ENCODE data around the gene MTRR.

The MTRR gene

DNA sequence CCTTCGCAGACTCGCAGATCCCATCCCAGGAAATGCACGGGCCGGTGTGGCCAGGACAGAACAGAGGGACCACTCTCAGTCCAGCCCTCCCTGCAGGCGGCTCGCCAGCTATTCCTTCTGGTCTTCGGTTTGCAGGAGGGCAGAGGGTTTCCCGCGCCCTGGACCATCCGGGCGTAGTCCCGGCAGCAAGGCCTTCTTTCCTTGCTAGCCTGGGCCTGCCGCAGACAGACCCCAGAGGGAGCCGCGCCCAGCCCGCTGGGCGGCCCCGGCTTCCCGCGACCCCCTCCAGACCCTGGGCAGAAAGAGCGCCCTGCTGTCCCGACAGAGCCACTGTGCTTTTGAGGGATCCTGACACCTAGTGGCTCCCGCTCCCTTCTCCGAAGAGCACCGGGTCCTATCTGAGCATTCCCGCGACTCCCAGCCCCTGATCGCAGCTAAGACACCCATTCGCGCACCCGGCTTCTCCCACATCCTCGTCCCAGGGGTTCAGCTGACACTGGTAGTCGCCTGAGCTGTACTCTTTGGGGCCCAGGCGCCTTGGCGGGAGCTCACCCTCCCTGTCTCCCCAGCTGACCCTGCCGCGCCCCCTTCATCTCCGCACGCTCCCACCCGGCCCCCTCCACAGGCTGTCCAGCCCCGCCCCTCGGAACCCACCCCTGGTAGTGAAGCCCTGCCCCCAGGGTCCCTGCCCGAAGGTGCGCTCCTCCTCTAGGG is 19.1 kb upstream of the MTRR start:
- Mint-ChIP-seq H3K4me1 (peaks cover 14 to 27% of the 10 kb centered on the region in 2 donors), H3K9me3 (peaks cover 6 to 12% of the 10 kb centered on the region in 2 donors), H3K4me3 (peak overlapping the region; percentile 73 to 81), H3K36me3 (peaks cover 2 to 9% of the 10 kb centered on the region in 2 donors), H3K27me3 (peaks cover 30 to 38% of the 10 kb centered on the region in 2 donors), H3K27ac (no peak overlapping the region)
- DNase-seq (no peak), ATAC-seq (replicated peaks) (peak; percentile 33 to 40)

- Mint-ChIP-seq H3K4me3 (peak within 1 kb of the TSS; percentile 80 to 81), H3K27me3 (peaks cover 30 to 38% of the 10 kb centered on the region in 2 donors), H3K27ac (peak within 1 kb of the TSS; percentile 82), H3K36me3 (peaks cover 2 to 9% of the 10 kb centered on the region in 2 donors), H3K4me1 (peaks cover 11 to 19% of the 10 kb centered on the region in 2 donors), H3K9me3 (peaks cover 6 to 12% of the 10 kb centered on the region in 2 donors)
- ATAC-seq (replicated peaks) (peak; percentile 37 to 52), DNase-seq (no peak)
Measured at GRCh38 chr5:7850395-7851239, 18.3 kb upstream of the MTRR start, which contains the start of gene CFAP90. CFAP90 (minus strand) TSS chr5:7851133; CDS start chr5:7851021, 112 bp downstream.

DNA sequence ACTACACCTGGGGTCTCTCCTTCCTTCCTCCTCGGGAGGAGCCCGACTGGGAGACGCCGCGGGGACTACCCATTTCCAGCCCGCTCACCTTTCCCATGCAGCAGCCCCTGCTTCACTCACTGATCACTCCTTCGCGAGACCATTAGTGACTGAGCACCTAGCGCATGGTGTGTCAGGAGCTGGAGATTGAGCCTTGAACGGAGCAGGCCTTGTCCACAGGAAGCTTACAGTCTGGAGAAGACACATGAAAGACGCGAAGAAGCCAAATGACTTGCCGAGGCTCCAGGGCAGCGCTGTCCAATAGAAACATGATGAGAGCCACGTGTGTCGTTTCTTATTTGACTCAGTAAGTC is 17.7 kb upstream of the MTRR start:
- no peak for DNase-seq
- H3K4me3 Mint-ChIP-seq = peak overlapping the region; percentile 78 to 80
- H3K4me1 Mint-ChIP-seq = peaks cover 11 to 18% of the 10 kb centered on the region in 2 donors
- peaks cover 2 to 9% of the 10 kb centered on the region in 2 donors for H3K36me3 Mint-ChIP-seq
- peaks cover 30 to 38% of the 10 kb centered on the region in 2 donors for H3K27me3 Mint-ChIP-seq
- ATAC-seq (replicated peaks) = no peak
- H3K27ac Mint-ChIP-seq = peak overlapping the region; percentile 82
- H3K9me3 Mint-ChIP-seq = peaks cover 6 to 12% of the 10 kb centered on the region in 2 donors

DNA sequence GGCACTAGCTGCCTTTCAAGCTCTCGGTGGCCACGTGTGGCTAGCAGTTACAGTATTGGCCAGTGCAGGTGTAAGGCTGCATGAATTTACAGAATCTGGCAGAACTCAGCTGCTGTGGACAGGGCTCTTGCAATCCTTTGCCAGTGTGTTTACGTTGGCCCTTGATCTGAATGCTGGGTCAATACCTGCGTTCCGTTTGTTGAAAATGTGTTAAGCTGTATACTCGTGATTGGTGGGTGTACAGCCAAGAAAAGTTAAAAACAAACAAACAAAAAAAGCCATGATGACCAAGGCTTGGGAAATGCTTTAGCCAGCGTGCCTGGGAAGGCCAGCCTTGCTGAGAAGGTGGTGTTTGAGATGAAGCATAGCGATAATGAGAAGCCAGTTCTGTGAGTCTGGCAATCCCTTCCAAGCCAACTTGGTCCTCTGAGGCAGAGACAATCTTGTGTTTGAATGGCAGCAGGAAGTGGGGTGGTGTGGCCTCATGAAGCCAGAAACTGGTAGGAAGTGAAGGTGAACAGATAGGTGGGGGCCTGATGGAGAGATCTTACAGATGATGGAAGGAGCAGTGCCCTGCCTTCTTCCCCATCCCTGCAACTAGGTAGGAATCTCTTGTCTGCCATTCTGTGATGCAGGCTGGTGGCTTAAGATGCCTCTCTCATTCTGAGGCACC is 17.2 kb upstream of the MTRR start:
- no peak for DNase-seq
- Mint-ChIP-seq H3K4me1 (peaks cover 11 to 18% of the 10 kb centered on the region in 2 donors), H3K27ac (no peak overlapping the region), H3K4me3 (no peak overlapping the region), H3K36me3 (peaks cover 2 to 11% of the 10 kb centered on the region in 2 donors), H3K9me3 (peaks cover 6 to 12% of the 10 kb centered on the region in 2 donors), H3K27me3 (peaks cover 30 to 38% of the 10 kb centered on the region in 2 donors)
- ATAC-seq (replicated peaks) = no peak

DNA sequence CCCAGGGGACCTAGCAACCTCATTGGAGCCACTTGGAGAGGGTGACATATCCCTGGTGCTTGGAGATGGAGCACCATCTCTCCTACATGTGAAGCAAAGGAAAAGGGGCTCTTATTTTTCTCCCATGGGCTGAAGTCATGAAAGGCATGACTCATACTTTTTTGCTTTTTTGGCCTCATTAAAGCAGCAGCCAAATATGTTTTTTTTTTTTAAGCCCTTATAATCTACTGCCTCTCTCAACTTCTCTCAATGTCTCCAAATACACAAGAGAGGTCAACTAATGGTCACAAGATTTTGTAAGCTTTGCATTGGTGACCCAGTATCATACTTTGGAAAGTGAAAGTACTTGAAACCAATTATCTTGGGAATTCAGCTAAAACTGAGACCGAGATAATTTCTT is 16.4 kb upstream of the MTRR start:
- Mint-ChIP-seq H3K4me1 (peaks cover 11 to 18% of the 10 kb centered on the region in 2 donors), H3K27ac (no peak overlapping the region), H3K4me3 (no peak overlapping the region), H3K27me3 (peaks cover 30 to 38% of the 10 kb centered on the region in 2 donors), H3K36me3 (peaks cover 5 to 16% of the 10 kb centered on the region in 2 donors), H3K9me3 (peaks cover 6 to 12% of the 10 kb centered on the region in 2 donors)
- ATAC-seq (replicated peaks) = no peak
- no peak for DNase-seq

DNA sequence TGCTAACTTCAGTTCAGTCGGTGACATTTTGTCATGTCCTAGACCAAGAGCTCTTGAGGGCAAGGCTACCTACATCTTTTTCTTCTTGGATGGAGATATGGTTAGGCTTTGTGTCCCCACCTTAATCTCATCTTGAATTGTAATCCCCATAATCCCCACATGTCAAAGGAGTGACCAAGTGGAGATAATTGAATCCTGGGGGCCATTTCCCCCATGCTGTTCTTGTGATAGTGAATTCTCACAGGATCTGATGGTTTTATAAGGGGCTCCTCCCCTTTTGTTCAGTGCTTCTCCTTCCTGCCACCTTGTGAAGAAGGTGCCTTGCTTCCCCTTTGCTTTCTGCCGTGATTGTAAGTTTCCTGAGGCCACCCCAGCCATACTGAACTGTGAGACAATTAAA is 16.0 kb upstream of the MTRR start:
- no peak overlapping the region for H3K4me3 Mint-ChIP-seq
- H3K27me3 Mint-ChIP-seq = peaks cover 30 to 38% of the 10 kb centered on the region in 2 donors
- H3K36me3 Mint-ChIP-seq = peaks cover 6 to 21% of the 10 kb centered on the region in 2 donors
- DNase-seq (no peak), ATAC-seq (replicated peaks) (no peak)
- H3K27ac Mint-ChIP-seq = no peak overlapping the region
- H3K9me3 Mint-ChIP-seq = peaks cover 6 to 12% of the 10 kb centered on the region in 2 donors
- peaks cover 13 to 18% of the 10 kb centered on the region in 2 donors for H3K4me1 Mint-ChIP-seq

- H3K27ac Mint-ChIP-seq = no peak overlapping the region
- peaks cover 6 to 12% of the 10 kb centered on the region in 2 donors for H3K9me3 Mint-ChIP-seq
- peaks cover 19 to 25% of the 10 kb centered on the region in 2 donors for H3K27me3 Mint-ChIP-seq
- no peak for ATAC-seq (replicated peaks)
- H3K4me1 Mint-ChIP-seq = peaks cover 11% of the 10 kb centered on the region in 2 donors
- DNase-seq = no peak
- H3K4me3 Mint-ChIP-seq = no peak overlapping the region
- H3K36me3 Mint-ChIP-seq = peaks cover 16 to 36% of the 10 kb centered on the region in 2 donors
Measured at GRCh38 chr5:7855611-7856010, 13.3 kb upstream of the MTRR start.

GRCh38 chr5:7856855-7857254 is 12.1 kb upstream of the MTRR start:
- no peak overlapping the region for H3K4me3 Mint-ChIP-seq
- ATAC-seq (replicated peaks) (peak; percentile 60 to 66), DNase-seq (no peak)
- peaks cover 15 to 18% of the 10 kb centered on the region in 2 donors for H3K27me3 Mint-ChIP-seq
- H3K4me1 Mint-ChIP-seq = peaks cover 5 to 8% of the 10 kb centered on the region in 2 donors
- H3K27ac Mint-ChIP-seq = no peak overlapping the region
- H3K36me3 Mint-ChIP-seq = peaks cover 18 to 41% of the 10 kb centered on the region in 2 donors
- peaks cover 4 to 12% of the 10 kb centered on the region in 2 donors for H3K9me3 Mint-ChIP-seq

DNA sequence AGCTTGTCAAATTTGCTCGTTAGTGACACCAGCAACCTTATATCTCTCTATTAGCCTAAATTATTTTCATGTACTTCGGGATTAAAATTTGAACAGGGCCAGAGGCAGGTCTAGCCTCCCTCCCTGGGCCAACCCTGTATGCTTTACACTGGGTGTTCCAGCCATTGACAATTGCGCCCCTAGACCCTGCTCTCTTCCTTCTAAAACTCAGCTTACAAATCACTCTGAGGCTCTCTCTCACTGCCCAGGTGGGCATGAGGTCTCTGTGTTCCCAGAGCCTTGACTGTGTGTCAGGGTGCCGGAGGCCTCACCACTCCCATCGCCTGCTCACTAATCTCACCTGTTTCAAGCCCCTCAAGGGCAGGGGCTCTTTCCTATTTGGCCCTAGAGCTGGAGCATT is 11.6 kb upstream of the MTRR start:
- Mint-ChIP-seq H3K36me3 (peaks cover 19 to 43% of the 10 kb centered on the region in 2 donors), H3K9me3 (peaks cover 4 to 12% of the 10 kb centered on the region in 2 donors), H3K4me3 (no peak overlapping the region), H3K27ac (no peak overlapping the region), H3K27me3 (peaks cover 12 to 15% of the 10 kb centered on the region in 2 donors), H3K4me1 (peaks cover 2 to 6% of the 10 kb centered on the region in 2 donors)
- DNase-seq = no peak
- ATAC-seq (replicated peaks) = no peak

DNA sequence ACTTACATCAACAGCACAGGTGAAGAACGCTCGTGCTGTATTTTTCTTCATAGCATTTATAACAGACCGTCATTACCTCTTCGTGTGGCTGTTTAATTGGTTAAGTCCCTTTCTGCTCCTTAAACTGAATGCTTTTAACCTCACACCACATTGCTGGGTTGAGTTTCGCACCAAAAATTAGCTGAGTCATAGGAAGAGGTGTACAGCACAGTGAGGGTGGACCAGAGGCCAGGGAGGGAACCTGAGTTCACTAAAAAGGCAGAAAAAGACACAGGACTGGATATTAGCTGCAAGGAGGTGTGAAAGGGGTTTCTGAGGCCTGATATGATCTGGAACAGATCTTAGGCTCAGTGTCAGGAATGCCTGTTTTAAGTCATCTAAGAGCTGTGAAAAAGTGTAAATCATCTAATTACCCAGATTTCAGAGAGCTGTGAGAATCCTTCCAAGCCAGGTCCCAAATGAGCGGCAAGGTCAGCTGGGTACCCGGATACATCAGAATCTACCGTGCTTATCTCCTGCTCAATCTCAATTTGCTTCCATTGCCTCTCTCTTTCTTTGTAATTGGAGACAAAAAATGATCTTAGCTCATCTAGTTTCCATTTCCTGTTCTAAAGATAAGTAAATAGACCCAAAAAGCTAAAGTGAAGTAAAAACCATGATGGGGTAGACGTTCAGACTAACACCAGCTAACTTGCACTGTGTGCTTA is 10.9 kb upstream of the MTRR start:
- no peak overlapping the region for H3K4me3 Mint-ChIP-seq
- DNase-seq (no peak), ATAC-seq (replicated peaks) (no peak)
- peaks cover 8 to 10% of the 10 kb centered on the region in 2 donors for H3K27me3 Mint-ChIP-seq
- H3K36me3 Mint-ChIP-seq = peaks cover 24 to 48% of the 10 kb centered on the region in 2 donors
- H3K4me1 Mint-ChIP-seq = peaks cover 0 to 3% of the 10 kb centered on the region in 2 donors
- H3K9me3 Mint-ChIP-seq = peaks cover 4 to 12% of the 10 kb centered on the region in 2 donors
- H3K27ac Mint-ChIP-seq = no peak overlapping the region

DNA sequence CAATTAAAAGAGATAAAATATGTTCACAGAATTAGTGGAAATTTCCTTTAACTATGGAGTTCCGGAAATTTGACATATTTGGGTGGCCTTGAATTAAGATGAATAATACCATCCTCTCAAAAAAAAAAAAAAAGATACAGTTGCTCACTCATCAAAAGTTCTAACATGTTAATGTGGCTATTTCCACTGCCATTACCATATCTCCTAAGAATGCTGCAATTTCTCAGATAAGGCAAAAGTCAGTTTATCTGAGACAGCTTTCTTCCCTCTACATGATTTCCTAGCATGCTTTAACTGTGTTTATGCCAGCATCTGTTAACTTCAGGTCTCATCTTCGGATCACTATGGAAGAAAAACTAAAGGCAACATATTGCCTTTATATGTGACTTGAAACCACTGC is 2.8 kb upstream of the MTRR start:
- H3K4me3 Mint-ChIP-seq = no peak overlapping the region

DNA sequence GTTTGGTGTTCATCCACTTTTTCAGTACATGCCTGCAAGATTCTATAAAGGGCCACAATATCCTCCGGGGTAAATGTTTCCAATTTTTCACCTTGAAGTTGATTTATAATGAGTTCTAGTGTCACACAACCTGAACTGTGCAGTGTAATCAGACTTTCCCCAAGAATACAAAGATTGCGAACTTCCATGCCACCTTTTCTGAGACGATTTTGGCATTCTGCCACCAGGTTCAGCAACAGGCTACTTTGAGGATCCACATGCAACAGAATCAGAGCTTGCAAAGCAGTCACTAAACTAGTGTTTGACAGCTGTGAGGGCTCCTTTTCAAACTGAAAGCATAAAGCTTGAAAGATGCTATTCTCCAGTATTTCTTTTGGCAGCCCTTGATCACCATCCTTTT is 1.7 kb upstream of the MTRR start:
- H3K27me3 Mint-ChIP-seq = no peaks in the 10 kb centered on the region
- H3K4me1 Mint-ChIP-seq = peaks cover 15 to 45% of the 10 kb centered on the region in 2 donors
- peaks cover 8 to 40% of the 10 kb centered on the region in 2 donors for H3K36me3 Mint-ChIP-seq
- DNase-seq = no peak
- H3K4me3 Mint-ChIP-seq = no peak overlapping the region
- no peak for ATAC-seq (replicated peaks)
- H3K9me3 Mint-ChIP-seq = no peaks in the 10 kb centered on the region
- H3K27ac Mint-ChIP-seq = no peak overlapping the region

More for the DNA sequence above, 2.8 kb upstream of the MTRR start:
- ATAC-seq (replicated peaks) = no peak
- H3K27ac Mint-ChIP-seq = no peak overlapping the region
- H3K27me3 Mint-ChIP-seq = no peaks in the 10 kb centered on the region
- DNase-seq = no peak
- H3K36me3 Mint-ChIP-seq = peaks cover 13 to 39% of the 10 kb centered on the region in 2 donors
- H3K9me3 Mint-ChIP-seq = no peaks in the 10 kb centered on the region
- peaks cover 12 to 37% of the 10 kb centered on the region in 2 donors for H3K4me1 Mint-ChIP-seq

GRCh38 chr5:7868427-7868772 is 548 bp upstream of the MTRR start:
- H3K4me3 Mint-ChIP-seq = peak overlapping the region; percentile 92 to 97
- peak overlapping the region; percentile 84 for H3K27ac Mint-ChIP-seq
- no peaks in the 10 kb centered on the region for H3K27me3 Mint-ChIP-seq
- DNase-seq (no peak), ATAC-seq (replicated peaks) (peak in 1 of 2 donors; percentile 0)
- H3K4me1 Mint-ChIP-seq = peaks cover 22 to 54% of the 10 kb centered on the region in 2 donors
- no peaks in the 10 kb centered on the region for H3K9me3 Mint-ChIP-seq
- peaks cover 8 to 42% of the 10 kb centered on the region in 2 donors for H3K36me3 Mint-ChIP-seq

Data from stimulated activated naive B cell treated with anti-CD40 and anti-IgM and Interleukin-4, amounts not matched to agents 10 μg/mL and 1 μg/mL and 100 μg/mL, for 72 hours (primary cell).